ENCODE results near the gene NFATC1.

GRCh38 chr18:79564441-79564840, 168.7 kb downstream of the NFATC1 start:
- TF ChIP-seq, protein P1, sequence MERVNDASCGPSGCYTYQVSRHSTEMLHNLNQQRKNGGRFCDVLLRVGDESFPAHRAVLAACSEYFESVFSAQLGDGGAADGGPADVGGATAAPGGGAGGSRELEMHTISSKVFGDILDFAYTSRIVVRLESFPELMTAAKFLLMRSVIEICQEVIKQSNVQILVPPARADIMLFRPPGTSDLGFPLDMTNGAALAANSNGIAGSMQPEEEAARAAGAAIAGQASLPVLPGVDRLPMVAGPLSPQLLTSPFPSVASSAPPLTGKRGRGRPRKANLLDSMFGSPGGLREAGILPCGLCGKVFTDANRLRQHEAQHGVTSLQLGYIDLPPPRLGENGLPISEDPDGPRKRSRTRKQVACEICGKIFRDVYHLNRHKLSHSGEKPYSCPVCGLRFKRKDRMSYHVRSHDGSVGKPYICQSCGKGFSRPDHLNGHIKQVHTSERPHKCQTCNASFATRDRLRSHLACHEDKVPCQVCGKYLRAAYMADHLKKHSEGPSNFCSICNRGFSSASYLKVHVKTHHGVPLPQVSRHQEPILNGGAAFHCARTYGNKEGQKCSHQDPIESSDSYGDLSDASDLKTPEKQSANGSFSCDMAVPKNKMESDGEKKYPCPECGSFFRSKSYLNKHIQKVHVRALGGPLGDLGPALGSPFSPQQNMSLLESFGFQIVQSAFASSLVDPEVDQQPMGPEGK (CRISPR knock-in tag; IDR thresholded peaks at IDR 0.05; ENCODE audit: borderline replicate concordance): no peak
- TF ChIP-seq ARNTL (CRISPR knock-in tag; IDR thresholded peaks at IDR 0.05; ENCODE audit: borderline replicate concordance, low read depth) (no peak), PPARA (CRISPR knock-in tag; IDR thresholded peaks at IDR 0.05; ENCODE audit: borderline replicate concordance) (no peak), ESRRG (CRISPR knock-in tag; IDR thresholded peaks at IDR 0.05) (no peak), BACH2 (CRISPR knock-in tag; IDR thresholded peaks at IDR 0.05; ENCODE audit: borderline replicate concordance) (no peak), OSR1 (CRISPR knock-in tag; IDR thresholded peaks at IDR 0.05) (no peak), RARB (CRISPR knock-in tag; IDR thresholded peaks at IDR 0.05) (no peak), ZNF8 (CRISPR knock-in tag; IDR thresholded peaks at IDR 0.05) (no peak), ZFP30 (CRISPR knock-in tag; IDR thresholded peaks at IDR 0.05) (no peak), CSRNP3 (CRISPR knock-in tag; IDR thresholded peaks at IDR 0.05) (no peak), ZC3H10 (CRISPR knock-in tag; IDR thresholded peaks at IDR 0.05) (no peak), ZNF70 (CRISPR knock-in tag; IDR thresholded peaks at IDR 0.05) (no peak)
- TF ChIP-seq, protein P2, sequence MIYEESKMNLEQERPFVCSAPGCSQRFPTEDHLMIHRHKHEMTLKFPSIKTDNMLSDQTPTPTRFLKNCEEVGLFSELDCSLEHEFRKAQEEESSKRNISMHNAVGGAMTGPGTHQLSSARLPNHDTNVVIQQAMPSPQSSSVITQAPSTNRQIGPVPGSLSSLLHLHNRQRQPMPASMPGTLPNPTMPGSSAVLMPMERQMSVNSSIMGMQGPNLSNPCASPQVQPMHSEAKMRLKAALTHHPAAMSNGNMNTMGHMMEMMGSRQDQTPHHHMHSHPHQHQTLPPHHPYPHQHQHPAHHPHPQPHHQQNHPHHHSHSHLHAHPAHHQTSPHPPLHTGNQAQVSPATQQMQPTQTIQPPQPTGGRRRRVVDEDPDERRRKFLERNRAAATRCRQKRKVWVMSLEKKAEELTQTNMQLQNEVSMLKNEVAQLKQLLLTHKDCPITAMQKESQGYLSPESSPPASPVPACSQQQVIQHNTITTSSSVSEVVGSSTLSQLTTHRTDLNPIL (CRISPR knock-in tag; IDR thresholded peaks at IDR 0.05; ENCODE audit: low read depth): no peak
- TF ChIP-seq, protein P3, sequence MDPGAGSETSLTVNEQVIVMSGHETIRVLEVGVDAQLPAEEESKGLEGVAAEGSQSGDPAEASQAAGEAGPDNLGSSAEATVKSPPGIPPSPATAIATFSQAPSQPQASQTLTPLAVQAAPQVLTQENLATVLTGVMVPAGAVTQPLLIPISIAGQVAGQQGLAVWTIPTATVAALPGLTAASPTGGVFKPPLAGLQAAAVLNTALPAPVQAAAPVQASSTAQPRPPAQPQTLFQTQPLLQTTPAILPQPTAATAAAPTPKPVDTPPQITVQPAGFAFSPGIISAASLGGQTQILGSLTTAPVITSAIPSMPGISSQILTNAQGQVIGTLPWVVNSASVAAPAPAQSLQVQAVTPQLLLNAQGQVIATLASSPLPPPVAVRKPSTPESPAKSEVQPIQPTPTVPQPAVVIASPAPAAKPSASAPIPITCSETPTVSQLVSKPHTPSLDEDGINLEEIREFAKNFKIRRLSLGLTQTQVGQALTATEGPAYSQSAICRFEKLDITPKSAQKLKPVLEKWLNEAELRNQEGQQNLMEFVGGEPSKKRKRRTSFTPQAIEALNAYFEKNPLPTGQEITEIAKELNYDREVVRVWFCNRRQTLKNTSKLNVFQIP (CRISPR knock-in tag; IDR thresholded peaks at IDR 0.05; ENCODE audit: borderline replicate concordance, low read depth): no peak
